Upper lobe of left lung (tissue), 4 donors: ENCODE measurements around the gene SMCHD1.

ENCODE experiments used
- CTCF ChIP-seq, 6 experiments: fragments of 450-650 bp in 4 of 6; fragments of 200-600 bp in 2 of 6; sonication (generic) in 2 of 6; IDR thresholded peaks; one replicate each; pipeline ENCODE4 v1.5.1; 2016 to 2019; ENCODE audit warnings: antibody characterized with exemption in 6 of 6
- EP300 ChIP-seq, 4 donors: sonication (generic); formaldehyde crosslinking; IDR thresholded peaks; one replicate each; pipeline ENCODE4 v1.5.1; 2017; ENCODE audit warnings: antibody characterized with exemption in 4 of 4, control low read depth in 2 of 4
- POLR2A ChIP-seq, 4 donors: fragments of 450-650 bp; IDR thresholded peaks; one replicate each; pipeline ENCODE4 v1.5.1; 2016 to 2017; ENCODE audit warnings: antibody characterized with exemption in 4 of 4, mild to moderate bottlenecking in 2 of 4
- POLR2AphosphoS5 ChIP-seq, 2 donors: sonication (generic); formaldehyde crosslinking; IDR thresholded peaks; one replicate each; pipeline ENCODE4 v1.5.1; 2017; ENCODE audit warnings: antibody characterized with exemption in 2 of 2

GRCh38 chr18:2794159-2794558 lies 138.6 kb downstream of the SMCHD1 start:
- TF ChIP-seq POLR2A (IDR thresholded peaks at IDR 0.05), result no peak
- no peak for TF ChIP-seq CTCF (IDR thresholded peaks at IDR 0.05)
- no peak for TF ChIP-seq POLR2AphosphoS5 (IDR thresholded peaks at IDR 0.05)
- TF ChIP-seq EP300 (IDR thresholded peaks at IDR 0.05), result no peak
